Neural cell (in vitro differentiated cells): ENCODE data around the gene TMEM181.

Experiments used
- CTCF ChIP-seq: fragments of 450-650 bp; IDR thresholded peaks from 2 replicates; pipeline ENCODE4 v1.5.1; 2014; ENCODE audit warnings: antibody characterized with exemption, mild to moderate bottlenecking, moderate library complexity; ENCODE audit not compliant: poor library complexity, severe bottlenecking
- EP300 ChIP-seq: fragments of 450-650 bp; conservative IDR thresholded peaks from 2 replicates; pipeline ENCODE4 v1.6.1; 2014; ENCODE audit warnings: antibody characterized with exemption, mild to moderate bottlenecking, moderate library complexity; ENCODE audit not compliant: poor library complexity, severe bottlenecking
- EZH2 ChIP-seq: fragments of 200-600, 300-800 bp; shearing (Covaris generic), sonication (generic); IDR thresholded peaks from 2 replicates; pipeline ENCODE4 v1.6.1; 2014; ENCODE audit warnings: antibody characterized with exemption, low read length, borderline replicate concordance, mild to moderate bottlenecking; ENCODE audit not compliant: insufficient read depth, poor library complexity, severe bottlenecking
- MXI1 ChIP-seq: fragments of 450-650 bp; conservative IDR thresholded peaks from 2 replicates; pipeline ENCODE4 v1.6.1; 2014; ENCODE audit warnings: antibody characterized with exemption, mild to moderate bottlenecking; ENCODE audit not compliant: poor library complexity, severe bottlenecking
- POLR2AphosphoS5 ChIP-seq: IDR thresholded peaks from 2 replicates; pipeline ENCODE4 v1.6.1; 2012
- RAD21 ChIP-seq: fragments of 450-650 bp; conservative IDR thresholded peaks from 2 replicates; pipeline ENCODE4 v1.6.1; 2014; ENCODE audit warnings: antibody characterized with exemption, mild to moderate bottlenecking, moderate library complexity
- REST ChIP-seq: IDR thresholded peaks from 2 replicates; pipeline ENCODE4 v1.6.1; 2012; ENCODE audit warnings: borderline replicate concordance

GRCh38 chr6:158680481-158680880 is 120.6 kb downstream of the TMEM181 start:
- TF ChIP-seq CTCF (no peak), MXI1 (no peak), EP300 (no peak), POLR2AphosphoS5 (no peak), EZH2 (no peak), RAD21 (no peak), REST (no peak)
